Prostate gland (tissue), 2 donors: ENCODE measurements around the gene HOXA11. TPM values are rescaled to one million over a fixed set of nuclear protein-coding genes. Genes with fewer than 3 reads are reported as not detected.

Experiments
- DNase-seq: peaks from one replicate; pipeline ENCODE4 v3.0.0-alpha.2; 2019; ENCODE audit warnings: low spot score
- H3K27ac ChIP-seq, 2 donors: fragments of 200-600 bp; sonication (generic); 2 replicates each; pipeline ENCODE4 v1.5.1; 2017 to 2019
- H3K27me3 ChIP-seq: fragments of 200-600 bp; sonication (generic); replicated peaks from 2 replicates; pipeline ENCODE4 v1.5.1; 2019; ENCODE audit not compliant: insufficient read depth
- H3K36me3 ChIP-seq, 2 donors: fragments of 200-600 bp; sonication (generic); 1 replicate in 1 of 2; 2 replicates in 1 of 2; pipeline versions ENCODE4 v1.5.1 to v1.8.1; 2017 to 2019
- H3K4me1 ChIP-seq: fragments of 200-600 bp; sonication (generic); replicated peaks from 2 replicates; pipeline ENCODE4 v1.5.1; 2019
- H3K4me3 ChIP-seq, 2 donors: fragments of 200-600 bp; sonication (generic); 2 replicates each; pipeline ENCODE4 v1.5.1; 2017 to 2019
- H3K9me3 ChIP-seq: fragments of 200-600 bp; sonication (generic); 2 replicates; pipeline ENCODE4 v1.5.1; 2017
- POLR2A ChIP-seq: fragments of 450-650 bp; IDR thresholded peaks from one replicate; pipeline ENCODE4 v1.6.1; 2016; ENCODE audit warnings: antibody characterized with exemption, mild to moderate bottlenecking
- POLR2AphosphoS5 ChIP-seq: sonication (generic); formaldehyde crosslinking; IDR thresholded peaks from one replicate; pipeline ENCODE4 v1.6.1; 2017; ENCODE audit warnings: antibody characterized with exemption
- WGBS: methylation state at CpG from one replicate; pipeline ENCODE4 v1.1.5; 2018; 5-methylcytosine and 5-hydroxymethylcytosine counted together
- intact Hi-C: fragments of 100-400 bp; cut with DNase I; formaldehyde crosslinking; loops from one replicate; pipeline ENCODE4 v1.14.2; 2022
- total RNA-seq, 2 donors: library from RNA; depleted of rRNA; stranded (reverse); fragments of >200 nt; gene quantifications; one replicate each; pipeline ENCODE4 v1.1.0, GENCODE V29; 2016
- TF ChIP-seq, protein P1 (sequence below), 4 experiments: fragments of 200-600 bp in 2 of 4; fragments of 450-650 bp in 2 of 4; sonication (generic) in 2 of 4; IDR thresholded peaks; 1 replicate in 3 of 4; 2 replicates in 1 of 4; pipeline ENCODE4 v1.5.1; 2016 to 2019; ENCODE audit warnings: antibody characterized with exemption in 4 of 4, mild to moderate bottlenecking in 2 of 4, moderate library complexity in 2 of 4

HOXA11 gene
- total RNA-seq, 2 donors from 2014 or later, result 8.5 to 9.8 TPM

DNA sequence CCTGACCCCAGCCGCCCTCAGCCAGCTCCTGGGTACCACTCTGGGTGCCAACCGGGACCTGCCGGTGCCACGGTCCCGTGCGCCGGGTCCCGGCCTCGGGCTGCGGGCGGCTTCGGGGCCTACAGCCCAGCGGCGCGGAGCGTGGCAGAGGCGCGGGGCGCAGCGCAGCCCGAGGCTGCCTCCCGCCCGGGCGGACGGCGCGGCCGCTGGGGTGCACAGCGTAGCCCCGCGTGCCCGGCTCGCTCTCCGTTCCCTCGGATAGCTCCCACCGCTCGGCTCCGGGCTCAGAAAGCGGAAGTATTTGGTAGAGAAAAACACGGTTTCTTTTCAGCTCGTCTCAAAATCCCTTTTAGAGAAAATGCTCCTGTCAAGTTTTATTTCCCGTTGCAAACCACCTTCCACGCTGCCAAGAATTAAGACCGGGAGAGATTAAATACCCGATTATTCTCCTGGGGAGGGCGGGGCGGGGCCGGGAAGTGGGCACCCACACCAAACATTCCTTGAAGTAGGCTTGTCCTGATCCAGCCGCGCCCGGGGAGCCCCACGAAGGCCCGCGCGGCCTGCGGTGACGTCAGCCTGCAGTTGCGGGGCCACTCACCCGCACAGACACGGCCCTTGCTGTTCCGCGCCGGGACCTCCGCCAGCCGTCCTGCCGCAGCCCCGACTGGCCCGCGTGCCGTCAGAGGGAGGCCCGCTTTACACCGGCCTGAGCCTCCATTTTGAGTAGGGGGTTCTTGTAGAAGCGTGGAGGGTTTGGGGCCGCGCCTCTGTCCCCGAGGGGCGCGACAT lies 7.7 kb upstream of the HOXA11 start:
- Histone ChIP-seq H3K27me3 (no peaks in the 10 kb centered on the region), H3K9me3 (no peaks in the 10 kb centered on the region), H3K4me3 (peak overlapping the region; percentile 76 to 81), H3K36me3 (no peaks in the 10 kb centered on the region), H3K4me1 (peaks cover 16% of the 10 kb centered on the region), H3K27ac (peak overlapping the region; percentile 96 to 97)
- WGBS, result under 1% methylated on average over 41 of the region's 78 CpGs
- peak; percentile 27 for TF ChIP-seq POLR2AphosphoS5
- TF ChIP-seq POLR2A, result no peak
- peak; percentile 55 for DNase-seq
- intact Hi-C loops, result no loop called here

DNA sequence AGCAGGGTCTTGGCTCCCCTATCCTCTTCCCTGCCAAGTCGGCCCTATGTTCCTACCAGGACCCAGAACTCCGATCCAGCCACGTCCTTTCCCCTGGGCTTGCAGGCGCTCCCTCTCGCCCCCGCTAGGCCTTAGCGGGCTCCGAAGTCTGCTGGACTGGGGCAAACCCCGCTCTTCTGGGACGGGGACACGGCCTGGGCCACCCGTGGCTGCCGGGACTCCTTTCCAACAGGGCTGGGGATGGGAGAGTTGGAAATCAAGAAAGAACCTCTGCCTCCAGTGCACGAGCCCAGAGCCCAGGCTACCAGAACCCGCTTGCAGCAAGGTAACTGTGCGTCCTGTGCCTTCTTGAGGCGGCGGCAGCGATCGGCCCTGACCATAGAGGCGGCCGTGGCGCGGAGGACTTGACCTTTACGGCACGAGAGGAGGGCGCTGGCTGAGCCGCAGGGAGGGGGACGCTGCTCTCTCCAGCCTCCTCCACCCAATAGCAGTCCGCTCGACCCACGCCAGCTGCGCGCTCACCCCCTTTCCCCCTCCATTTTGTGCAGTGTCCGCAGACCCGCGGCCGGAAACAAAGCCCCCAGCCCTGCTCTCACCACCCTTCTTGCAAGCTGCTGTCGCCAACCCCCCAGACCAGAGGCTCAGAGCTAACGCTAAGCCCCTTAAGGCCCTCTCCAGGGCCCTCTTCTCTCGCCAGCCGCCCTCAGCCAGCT lies 7.0 kb upstream of the HOXA11 start:
- intact Hi-C loops, result no loop called here

DNA sequence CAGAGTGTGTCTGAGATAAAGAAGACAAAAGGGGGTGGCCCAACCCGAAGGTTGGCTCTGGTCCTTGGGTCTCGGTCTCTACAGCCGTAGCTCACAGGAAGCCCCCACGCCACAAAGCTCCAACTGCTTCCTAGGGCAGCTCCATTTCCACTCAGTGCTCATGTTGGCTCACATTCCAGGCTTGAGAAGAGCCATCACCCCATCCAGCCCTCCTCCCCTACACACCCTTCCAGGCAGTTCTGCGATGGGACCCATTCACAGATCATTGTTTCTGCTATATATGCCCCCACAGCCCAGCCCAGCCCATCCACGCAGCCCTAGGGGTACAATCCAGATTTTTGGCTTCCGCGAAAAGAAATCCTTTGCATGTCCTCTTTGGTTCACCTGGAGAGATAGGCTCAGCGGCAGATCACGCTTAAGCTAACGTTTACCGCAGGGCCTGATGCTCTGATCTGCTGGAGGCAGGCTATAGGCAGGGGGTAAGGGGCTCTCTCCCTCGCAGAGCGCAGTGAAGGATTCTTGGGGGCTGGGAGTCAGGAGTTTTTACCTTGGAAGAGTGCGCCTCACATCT lies 6.2 kb upstream of the HOXA11 start:
- TF ChIP-seq POLR2AphosphoS5, result no peak
- TF ChIP-seq, protein P1, sequence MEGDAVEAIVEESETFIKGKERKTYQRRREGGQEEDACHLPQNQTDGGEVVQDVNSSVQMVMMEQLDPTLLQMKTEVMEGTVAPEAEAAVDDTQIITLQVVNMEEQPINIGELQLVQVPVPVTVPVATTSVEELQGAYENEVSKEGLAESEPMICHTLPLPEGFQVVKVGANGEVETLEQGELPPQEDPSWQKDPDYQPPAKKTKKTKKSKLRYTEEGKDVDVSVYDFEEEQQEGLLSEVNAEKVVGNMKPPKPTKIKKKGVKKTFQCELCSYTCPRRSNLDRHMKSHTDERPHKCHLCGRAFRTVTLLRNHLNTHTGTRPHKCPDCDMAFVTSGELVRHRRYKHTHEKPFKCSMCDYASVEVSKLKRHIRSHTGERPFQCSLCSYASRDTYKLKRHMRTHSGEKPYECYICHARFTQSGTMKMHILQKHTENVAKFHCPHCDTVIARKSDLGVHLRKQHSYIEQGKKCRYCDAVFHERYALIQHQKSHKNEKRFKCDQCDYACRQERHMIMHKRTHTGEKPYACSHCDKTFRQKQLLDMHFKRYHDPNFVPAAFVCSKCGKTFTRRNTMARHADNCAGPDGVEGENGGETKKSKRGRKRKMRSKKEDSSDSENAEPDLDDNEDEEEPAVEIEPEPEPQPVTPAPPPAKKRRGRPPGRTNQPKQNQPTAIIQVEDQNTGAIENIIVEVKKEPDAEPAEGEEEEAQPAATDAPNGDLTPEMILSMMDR (IDR thresholded peaks at IDR 0.05), result no peak
- no peak for TF ChIP-seq POLR2A
- no peaks in the 10 kb centered on the region for H3K9me3 ChIP-seq
- H3K27me3 ChIP-seq, result no peaks in the 10 kb centered on the region
- H3K4me3 ChIP-seq, result peak overlapping the region; percentile 76 to 81
- peak overlapping the region; percentile 96 to 97 for H3K27ac ChIP-seq
- intact Hi-C loops, result no loop called here
- no peaks in the 10 kb centered on the region for H3K36me3 ChIP-seq
- DNase-seq, result peak; percentile 33
- 20% methylated on average over 15 of the region's 15 CpGs for WGBS
- H3K4me1 ChIP-seq, result peaks cover 16% of the 10 kb centered on the region

More for the DNA sequence above, 7.0 kb upstream of the HOXA11 start:
- Histone ChIP-seq H3K4me1 (peaks cover 16% of the 10 kb centered on the region), H3K36me3 (no peaks in the 10 kb centered on the region), H3K27ac (peak overlapping the region; percentile 96 to 97), H3K27me3 (no peaks in the 10 kb centered on the region), H3K4me3 (peak overlapping the region; percentile 76 to 81), H3K9me3 (no peaks in the 10 kb centered on the region)
- DNase-seq, result peak; percentile 59
- 8% methylated on average over 42 of the region's 42 CpGs for WGBS
- TF ChIP-seq POLR2AphosphoS5, result peak; percentile 8
- peak; percentile 11 for TF ChIP-seq POLR2A
- TF ChIP-seq, protein P1 (IDR thresholded peaks at IDR 0.05), result peak in 2 of 4 experiments; percentile 5 to 18

DNA sequence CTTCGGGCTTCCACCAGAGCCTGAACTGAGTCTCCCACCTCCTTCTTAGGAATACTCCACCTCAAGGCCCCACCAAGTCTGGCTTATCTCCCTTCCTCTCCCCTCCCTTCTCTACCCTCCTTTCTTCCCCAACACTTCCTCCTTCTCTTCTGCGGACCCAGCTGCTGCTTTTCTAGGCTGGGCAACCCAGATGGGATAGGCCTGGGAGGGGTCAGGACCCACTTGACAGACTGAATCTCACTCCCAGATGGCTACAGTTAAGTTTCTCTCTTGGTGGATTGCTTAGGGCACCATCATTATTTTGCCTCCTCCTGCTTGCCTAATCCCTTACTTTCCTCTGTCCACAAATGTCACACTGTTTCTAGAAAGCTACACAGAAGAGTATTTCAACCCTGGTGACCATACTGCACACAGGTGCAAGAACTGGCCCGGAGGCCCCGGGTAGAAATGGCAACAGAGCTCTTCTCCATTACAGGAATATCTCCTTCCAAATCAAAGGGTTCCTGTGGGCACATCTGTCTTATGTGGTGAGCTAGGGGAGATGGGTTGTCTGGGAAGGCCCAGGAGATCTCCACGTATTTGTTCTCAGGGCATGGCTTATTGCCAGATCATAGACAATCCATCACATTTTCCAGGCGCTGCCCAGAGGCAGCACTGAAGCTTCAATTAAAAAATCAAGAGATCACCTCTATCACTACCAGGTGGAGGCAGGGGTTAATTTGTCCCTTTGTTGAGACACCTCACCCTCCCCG lies 5.1 kb upstream of the HOXA11 start:
- peak; percentile 27 for DNase-seq

More for the DNA sequence above, 5.1 kb upstream of the HOXA11 start:
- H3K27me3 ChIP-seq, result no peaks in the 10 kb centered on the region
- no peaks in the 10 kb centered on the region for H3K9me3 ChIP-seq
- TF ChIP-seq POLR2A, result no peak
- no peak for TF ChIP-seq POLR2AphosphoS5
- TF ChIP-seq, protein P1 (IDR thresholded peaks at IDR 0.05), result no peak
- WGBS, result 12% methylated on average over 7 of the region's 7 CpGs
- peak overlapping the region; percentile 96 to 97 for H3K27ac ChIP-seq
- no peaks in the 10 kb centered on the region for H3K36me3 ChIP-seq
- H3K4me3 ChIP-seq, result peak overlapping the region in 1 of 2 donors; percentile 76
- intact Hi-C loops, result no loop called here
- peaks cover 16% of the 10 kb centered on the region for H3K4me1 ChIP-seq
